Stimulated activated CD4-positive, alpha-beta T cell treated with anti-CD3 and anti-CD28 coated beads, Interleukin-12 subunit alpha, Interleukin-12 subunit beta, amount 100 ng/mL, for 48 hours (primary cell): ENCODE data around the gene RNF149.

Experiments
- DNase-seq, 3 donors: peaks; one replicate each; pipeline ENCODE4 v3.0.0-alpha.2; 2020; ENCODE audit warnings: low read depth in 2 of 3, low spot score in 1 of 3

RNF149 gene

GRCh38 chr2:101234169-101234938 lies 74.1 kb downstream of the RNF149 start:
- DNase-seq, result no peak

GRCh38 chr2:101232770-101233169 lies 75.7 kb downstream of the RNF149 start:
- DNase-seq, result no peak

GRCh38 chr2:101231937-101232730 lies 76.4 kb downstream of the RNF149 start:
- no peak for DNase-seq

- no peak for DNase-seq
Observed at GRCh38 chr2:101231240-101231639, 77.3 kb downstream of the RNF149 start.

GRCh38 chr2:101230541-101231001 lies 77.9 kb downstream of the RNF149 start:
- no peak for DNase-seq
